Activated CD4-positive, alpha-beta T cell treated with anti-CD3 and anti-CD28 coated beads, Interleukin-2, amount 50 U/mL, for 1 hour (primary cell): Measurements from ENCODE around the gene ANK3.

Experiments
- DNase-seq: peaks from one replicate; pipeline ENCODE4 v3.0.0-alpha.2; 2020

Gene ANK3

GRCh38 chr10:60009710-60010383 is 379.8 kb downstream of the ANK3 start:
- no peak for DNase-seq

GRCh38 chr10:60009276-60009675 is 380.4 kb downstream of the ANK3 start:
- DNase-seq = no peak

GRCh38 chr10:60008816-60009215 is 380.9 kb downstream of the ANK3 start:
- no peak for DNase-seq

- DNase-seq = no peak
Observed at GRCh38 chr10:60006062-60006461, 383.6 kb downstream of the ANK3 start.

GRCh38 chr10:60003651-60004523 is 385.8 kb downstream of the ANK3 start:
- no peak for DNase-seq

GRCh38 chr10:60000747-60001146 is 388.9 kb downstream of the ANK3 start:
- DNase-seq = no peak

- DNase-seq = no peak
Observed at GRCh38 chr10:59997827-59998525, 391.7 kb downstream of the ANK3 start.

- no peak for DNase-seq
Observed at GRCh38 chr10:59995862-59996261, 393.8 kb downstream of the ANK3 start.

- DNase-seq = no peak
Observed at GRCh38 chr10:59993931-59994330, 395.7 kb downstream of the ANK3 start.

GRCh38 chr10:59991661-59992060 is 398.0 kb downstream of the ANK3 start:
- no peak for DNase-seq

GRCh38 chr10:59991117-59991516 is 398.6 kb downstream of the ANK3 start:
- DNase-seq = no peak

- DNase-seq = no peak
Observed at GRCh38 chr10:59985639-59986038, 404.0 kb downstream of the ANK3 start.

- DNase-seq = no peak
Observed at GRCh38 chr10:59984415-59984814, 405.3 kb downstream of the ANK3 start.

GRCh38 chr10:59980356-59980755 is 409.3 kb downstream of the ANK3 start:
- no peak for DNase-seq

- DNase-seq = no peak
Observed at GRCh38 chr10:59977486-59977885, 412.2 kb downstream of the ANK3 start.

GRCh38 chr10:59976909-59977308 is 412.8 kb downstream of the ANK3 start:
- no peak for DNase-seq
